ENCODE measurements around the gene CEMIP. TPM values are rescaled to one million over a fixed set of nuclear protein-coding genes. Genes with fewer than 3 reads are reported as not detected.

CEMIP gene
- total RNA-seq, 2 donors from 2014 or later: 1.6 TPM; not detected in 1

DNA sequence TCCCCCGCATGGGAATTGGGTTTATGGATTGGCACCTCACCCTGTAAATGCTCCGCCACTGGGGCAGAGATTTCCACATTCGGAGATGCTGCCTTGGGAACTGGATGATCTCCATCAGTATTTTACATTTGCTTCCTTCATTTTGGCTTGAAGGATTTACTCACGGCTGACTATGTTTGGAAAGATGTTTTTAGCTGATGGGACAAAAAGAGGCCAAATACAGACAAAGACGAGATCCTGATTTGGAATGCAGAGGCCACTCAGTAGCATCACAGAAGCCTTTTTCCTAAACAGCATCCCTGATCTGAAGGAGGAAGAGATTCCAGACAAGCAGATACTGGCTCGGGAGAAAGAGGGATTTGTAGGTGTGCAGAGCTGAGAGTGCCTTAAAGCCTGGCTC lies 133.5 kb downstream of the CEMIP start:
- TF ChIP-seq POLR2A (IDR thresholded peaks at IDR 0.05) (no peak), CTCF (IDR thresholded peaks at IDR 0.05) (no peak)

GRCh38 chr15:80913541-80913940 lies 134.4 kb downstream of the CEMIP start:
- intact Hi-C loops (cut with DNase I): no loop called here
- TF ChIP-seq POLR2A (IDR thresholded peaks at IDR 0.05): no peak
- TF ChIP-seq CTCF (IDR thresholded peaks at IDR 0.05): no peak
- 91% methylated on average over 5 of the region's 5 CpGs for WGBS, 2 donors
- ATAC-seq (no peak), DNase-seq (no peak)
- H3K36me3 ChIP-seq (replicated peaks in 1 of 2; ENCODE audit: insufficient read depth in 1 of 2, low read depth in 2 of 2): no peaks in the 10 kb centered on the region
- no peaks in the 10 kb centered on the region for H3K4me1 ChIP-seq
- H3K4me3 ChIP-seq: no peak overlapping the region
- no peak overlapping the region for H3K27ac ChIP-seq
- H3K27me3 ChIP-seq: no peaks in the 10 kb centered on the region
- H3K9me3 ChIP-seq: peaks cover 0 to 6% (median 0%) of the 10 kb centered on the region in 3 donors

More for the DNA sequence above, 133.5 kb downstream of the CEMIP start:
- no peaks in the 10 kb centered on the region for H3K27me3 ChIP-seq
- no peak overlapping the region for H3K4me3 ChIP-seq
- intact Hi-C loops (cut with DNase I): no loop called here
- H3K36me3 ChIP-seq (replicated peaks in 1 of 2; ENCODE audit: insufficient read depth in 1 of 2, low read depth in 2 of 2): no peaks in the 10 kb centered on the region
- H3K9me3 ChIP-seq: peaks cover 0 to 6% (median 0%) of the 10 kb centered on the region in 3 donors
- DNase-seq (no peak), ATAC-seq (no peak)
- WGBS, 2 donors: 91 to 93% methylated on average over 6 of the region's 6 CpGs
- H3K27ac ChIP-seq: no peak overlapping the region
- H3K4me1 ChIP-seq: no peaks in the 10 kb centered on the region

- no peaks in the 10 kb centered on the region for H3K27me3 ChIP-seq
Observed at GRCh38 chr15:80915472-80915871, 136.3 kb downstream of the CEMIP start.

DNA sequence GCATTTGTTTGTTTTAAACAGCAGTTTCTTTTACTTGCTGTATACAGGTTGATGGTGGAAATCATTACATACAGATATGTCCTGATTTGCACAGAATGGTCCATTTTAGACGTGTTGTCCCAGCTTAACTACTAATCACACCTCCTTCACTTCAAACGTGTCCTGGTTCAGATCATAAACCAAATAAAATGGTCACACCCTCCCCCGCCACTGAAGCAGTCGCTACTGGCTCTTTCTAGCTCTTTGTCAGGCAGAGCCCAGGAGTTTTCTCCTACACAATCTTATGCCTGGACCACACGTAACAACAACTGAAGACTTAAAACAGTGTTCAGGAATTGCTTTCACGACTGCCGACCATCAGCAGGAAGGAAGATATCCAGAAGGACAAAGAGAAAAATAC lies 136.9 kb downstream of the CEMIP start:
- WGBS, 2 donors: 63 to 79% methylated on average over 7 of the region's 7 CpGs
- no peak for DNase-seq
- intact Hi-C loops (cut with DNase I): no loop called here

More at GRCh38 chr15:80915472-80915871, 136.3 kb downstream of the CEMIP start:
- no peak for TF ChIP-seq CTCF (IDR thresholded peaks at IDR 0.05)
- no peak for TF ChIP-seq POLR2A (IDR thresholded peaks at IDR 0.05)
- Histone ChIP-seq H3K4me3 (no peak overlapping the region), H3K4me1 (no peaks in the 10 kb centered on the region), H3K36me3 (replicated peaks in 1 of 2; ENCODE audit: insufficient read depth in 1 of 2, low read depth in 2 of 2) (no peaks in the 10 kb centered on the region), H3K27ac (no peak overlapping the region), H3K9me3 (no peaks in the 10 kb centered on the region)
- 70 to 81% methylated on average over 3 of the region's 3 CpGs for WGBS, 2 donors
- DNase-seq: no peak
- ATAC-seq: no peak
- intact Hi-C loops (cut with DNase I): no loop called here

More for the DNA sequence above, 136.9 kb downstream of the CEMIP start:
- no peak for ATAC-seq
- no peaks in the 10 kb centered on the region for H3K4me1 ChIP-seq
- no peak overlapping the region for H3K4me3 ChIP-seq
- TF ChIP-seq POLR2A (IDR thresholded peaks at IDR 0.05) (no peak), CTCF (IDR thresholded peaks at IDR 0.05) (no peak)
- no peaks in the 10 kb centered on the region for H3K27me3 ChIP-seq
- H3K27ac ChIP-seq: no peak overlapping the region
- H3K9me3 ChIP-seq: no peaks in the 10 kb centered on the region
- H3K36me3 ChIP-seq (replicated peaks in 1 of 2; ENCODE audit: insufficient read depth in 1 of 2, low read depth in 2 of 2): no peaks in the 10 kb centered on the region
